Mucosa of rectum (tissue), 2 donors: Measurements from ENCODE around the gene RAB10.
"Not testable (repeated sequence)": the region's sequence is repeated elsewhere in the genome, so short reads cannot be mapped to it uniquely, and the experiment has no call there.

Source experiments
- H3K27ac ChIP-seq, 2 donors: one replicate each; pipeline ENCODE4 v1.7.0; 2013; ENCODE audit warnings: inconsistent platforms in 2 of 2, low read depth in 2 of 2, low read length in 2 of 2
- H3K27me3 ChIP-seq, 2 donors: one replicate each; pipeline ENCODE4 v1.7.0; 2013; ENCODE audit warnings: low read length in 2 of 2; ENCODE audit not compliant: control insufficient read depth in 2 of 2, insufficient read depth in 2 of 2
- H3K36me3 ChIP-seq, 2 donors: one replicate each; pipeline ENCODE4 v1.7.0; 2013; ENCODE audit warnings: low read length in 2 of 2; ENCODE audit not compliant: control insufficient read depth in 2 of 2, insufficient read depth in 2 of 2
- H3K4me1 ChIP-seq, 2 donors: one replicate each; pipeline ENCODE4 v1.7.0; 2013; ENCODE audit warnings: low read length in 2 of 2, mild to moderate bottlenecking in 1 of 2; ENCODE audit not compliant: control insufficient read depth in 2 of 2, insufficient read depth in 2 of 2
- H3K4me3 ChIP-seq, 2 donors: one replicate each; pipeline ENCODE4 v1.7.0; 2013; ENCODE audit warnings: low read length in 2 of 2
- H3K9ac ChIP-seq, 2 donors: one replicate each; pipeline ENCODE4 v1.7.0; 2013; ENCODE audit warnings: low read length in 2 of 2, low read depth in 1 of 2, mild to moderate bottlenecking in 1 of 2
- H3K9me3 ChIP-seq, 2 donors: one replicate each; pipeline ENCODE4 v1.7.0; 2013; ENCODE audit warnings: low read length in 2 of 2; ENCODE audit not compliant: control insufficient read depth in 2 of 2
- donor health status: healthy.
- donor health status: Normal muscosa, but diverticular disease.

RAB10 gene

DNA sequence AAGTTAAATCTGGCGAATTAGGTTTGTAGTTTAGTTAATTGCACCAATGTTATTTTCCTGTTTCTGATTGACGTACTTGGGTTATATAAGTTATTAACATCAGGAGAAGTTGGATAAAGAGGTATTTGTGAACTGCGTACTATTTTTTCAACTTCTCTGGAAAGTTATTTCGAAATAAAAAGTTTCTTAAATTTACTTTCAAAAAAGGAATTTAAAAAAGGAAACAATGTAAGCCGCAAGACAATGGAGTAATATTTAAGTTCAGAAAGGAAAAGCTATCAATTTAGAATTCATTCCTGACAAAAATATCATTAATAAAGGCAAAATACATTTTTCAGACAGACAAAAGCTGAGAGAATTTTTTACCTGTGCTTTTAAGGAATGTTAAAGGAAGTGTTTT is 47.7 kb downstream of the RAB10 start:
- no peak overlapping the region for H3K4me3 ChIP-seq
- peaks cover 0 to under 1% of the 10 kb centered on the region in 2 donors for H3K4me1 ChIP-seq
- no peaks in the 10 kb centered on the region for H3K27me3 ChIP-seq
- H3K9ac ChIP-seq = no peak overlapping the region
- no peak overlapping the region for H3K27ac ChIP-seq
- no peaks in the 10 kb centered on the region for H3K9me3 ChIP-seq
- H3K36me3 ChIP-seq = peaks cover 1 to 5% of the 10 kb centered on the region in 2 donors

DNA sequence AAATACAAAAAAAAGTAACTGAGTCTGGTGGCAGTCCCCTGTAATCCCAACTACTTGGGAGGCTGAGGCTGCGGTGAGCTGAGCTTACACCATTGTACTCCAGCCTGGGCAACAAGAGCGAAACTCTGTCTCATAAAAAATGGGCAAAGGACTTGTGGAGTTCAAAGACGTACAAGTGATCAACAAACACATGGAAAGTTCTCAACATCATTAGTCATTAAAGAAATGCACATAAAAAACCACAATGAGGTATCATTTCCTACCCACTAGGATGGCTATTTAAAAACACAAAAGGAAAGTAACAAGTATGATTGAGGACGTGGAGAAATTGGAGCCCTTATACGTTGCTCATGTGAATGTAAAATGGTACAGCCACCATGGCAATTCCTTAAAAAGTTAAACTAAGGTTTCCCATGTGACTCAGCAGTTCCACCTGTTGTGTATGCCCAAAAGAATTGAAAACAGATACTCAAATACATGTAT is 52.3 kb downstream of the RAB10 start:
- Histone ChIP-seq H3K27me3 (no peaks in the 10 kb centered on the region), H3K4me1 (peaks cover 0 to 5% of the 10 kb centered on the region in 2 donors), H3K9ac (no peak overlapping the region), H3K9me3 (no peaks in the 10 kb centered on the region), H3K27ac (no peak overlapping the region), H3K4me3 (no peak overlapping the region), H3K36me3 (peaks cover 3 to 7% of the 10 kb centered on the region in 2 donors)

DNA sequence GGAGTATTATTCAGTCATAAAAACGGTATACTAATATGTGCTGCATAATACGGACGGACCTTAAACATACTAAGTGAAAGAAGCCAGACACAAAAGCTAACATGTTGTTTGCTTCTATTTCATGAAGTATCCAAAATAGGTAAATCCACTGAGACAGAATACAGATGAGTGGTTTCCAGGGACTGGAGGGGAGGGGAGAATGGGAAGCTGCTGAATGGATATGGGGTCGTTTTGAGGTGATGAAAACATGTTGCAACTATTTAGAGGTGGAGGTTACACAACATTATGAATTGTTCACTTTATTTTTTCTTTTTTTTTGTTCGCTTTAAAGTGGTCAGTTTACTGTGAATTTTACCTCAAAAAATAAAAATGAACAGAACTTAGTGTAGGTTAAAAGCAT is 52.9 kb downstream of the RAB10 start:
- peaks cover 0 to 5% of the 10 kb centered on the region in 2 donors for H3K4me1 ChIP-seq
- H3K27me3 ChIP-seq = no peaks in the 10 kb centered on the region
- no peak overlapping the region for H3K9ac ChIP-seq
- H3K4me3 ChIP-seq = no peak overlapping the region
- peaks cover 0 to 7% of the 10 kb centered on the region in 2 donors for H3K36me3 ChIP-seq
- H3K9me3 ChIP-seq = no peaks in the 10 kb centered on the region
- no peak overlapping the region for H3K27ac ChIP-seq

DNA sequence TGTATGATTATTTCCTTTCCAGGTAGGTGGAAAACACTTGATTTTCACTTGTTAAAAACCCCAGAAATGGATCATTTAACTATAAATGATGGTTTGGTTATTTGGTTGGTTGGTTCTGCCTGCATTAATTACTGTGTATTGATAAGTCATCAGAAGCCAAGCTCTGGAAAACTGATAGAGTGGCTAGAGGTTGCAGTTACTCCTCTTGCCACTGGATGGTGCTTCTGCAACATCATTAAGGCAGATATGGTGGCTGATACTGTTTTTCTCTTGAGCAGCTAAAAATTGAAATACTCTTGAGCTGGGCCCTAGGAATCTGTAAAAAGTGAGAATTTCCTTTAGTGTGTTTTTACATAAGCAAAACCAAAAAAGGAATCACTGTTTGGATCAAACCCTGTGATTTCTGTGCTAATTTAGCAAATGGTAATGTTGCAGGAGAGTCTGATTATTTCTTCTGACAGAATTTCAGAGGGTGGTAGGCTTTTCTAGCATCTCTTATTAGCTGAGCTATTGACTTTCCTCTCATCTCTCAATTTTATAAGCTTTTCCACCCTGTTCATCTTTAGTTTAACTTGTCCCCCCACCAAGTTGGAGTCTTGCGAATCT is 54.3 kb downstream of the RAB10 start:
- Histone ChIP-seq H3K4me1 (peaks cover 0 to 5% of the 10 kb centered on the region in 2 donors), H3K9ac (no peak overlapping the region), H3K9me3 (no peaks in the 10 kb centered on the region), H3K36me3 (peaks cover 0 to 7% of the 10 kb centered on the region in 2 donors), H3K27me3 (no peaks in the 10 kb centered on the region), H3K4me3 (no peak overlapping the region), H3K27ac (no peak overlapping the region)

DNA sequence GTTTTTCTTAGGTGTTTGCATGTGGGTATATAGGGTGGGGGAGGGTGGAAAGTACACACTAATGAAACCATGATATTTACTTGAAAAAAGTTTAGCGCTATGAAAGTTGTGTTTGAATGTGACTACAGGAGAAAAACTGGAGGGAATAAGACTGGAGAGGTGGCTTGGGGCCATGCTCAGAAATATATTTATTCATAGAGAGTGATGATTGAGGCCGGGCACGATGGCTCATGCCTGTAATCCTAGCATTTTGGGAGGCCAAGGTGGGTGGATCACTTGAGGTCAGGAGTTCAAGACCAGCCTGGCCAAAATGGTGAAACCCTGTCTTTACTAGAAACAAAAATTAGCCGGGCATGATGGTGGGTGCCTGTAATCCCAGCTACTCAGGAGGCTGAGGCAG is 55.0 kb downstream of the RAB10 start:
- H3K9me3 ChIP-seq, H3K9ac ChIP-seq, H3K4me1 ChIP-seq, H3K27ac ChIP-seq, H3K36me3 ChIP-seq, H3K4me3 ChIP-seq, H3K27me3 ChIP-seq: not testable (repeated sequence)

DNA sequence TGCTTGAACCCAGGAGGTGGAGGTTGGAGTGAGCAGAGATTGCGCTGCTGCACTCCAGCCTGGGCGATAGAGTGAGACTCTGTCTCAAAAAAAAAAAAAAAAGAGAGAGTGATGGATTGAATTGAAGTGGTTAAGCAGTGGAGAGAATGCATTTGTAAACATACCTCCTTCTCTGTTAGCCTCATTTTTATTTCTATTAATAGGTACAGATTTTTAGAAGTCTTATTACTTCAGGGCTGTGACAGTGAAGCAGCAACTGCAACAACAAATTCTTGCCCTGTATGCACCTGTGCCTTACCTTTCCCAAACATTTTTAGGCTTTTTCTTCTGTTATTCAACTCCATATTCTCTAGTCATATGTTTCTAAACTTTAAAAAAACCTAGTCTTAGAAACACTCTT is 55.5 kb downstream of the RAB10 start:
- Histone ChIP-seq H3K9ac (no peak overlapping the region), H3K4me1 (peaks cover 0 to 5% of the 10 kb centered on the region in 2 donors), H3K27me3 (no peaks in the 10 kb centered on the region), H3K36me3 (peaks cover 3 to 7% of the 10 kb centered on the region in 2 donors), H3K9me3 (no peaks in the 10 kb centered on the region), H3K4me3 (no peak overlapping the region), H3K27ac (no peak overlapping the region)

DNA sequence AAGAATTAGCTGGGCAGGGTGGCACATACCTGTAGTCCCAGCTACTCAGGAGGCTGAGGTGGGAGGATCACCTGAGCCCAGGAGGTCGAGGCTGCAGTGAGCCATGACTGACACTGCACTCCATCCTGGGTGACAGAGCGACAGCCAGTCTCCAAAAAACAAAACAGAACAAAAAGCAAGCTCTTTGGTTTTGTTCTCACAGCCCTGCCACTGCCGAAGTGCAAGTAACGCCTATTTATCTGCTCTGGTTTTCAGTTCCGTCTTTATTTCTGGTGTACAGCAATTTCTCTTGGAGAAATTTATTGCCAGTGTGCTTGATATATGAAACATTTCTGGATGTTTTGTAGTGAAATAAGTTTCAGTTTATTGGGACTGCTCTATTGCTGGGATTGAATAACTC is 61.9 kb downstream of the RAB10 start:
- H3K9ac ChIP-seq = no peak overlapping the region
- peaks cover 0 to 2% of the 10 kb centered on the region in 2 donors for H3K4me1 ChIP-seq
- no peak overlapping the region for H3K4me3 ChIP-seq
- peaks cover 5 to 13% of the 10 kb centered on the region in 2 donors for H3K36me3 ChIP-seq
- no peaks in the 10 kb centered on the region for H3K27me3 ChIP-seq
- no peaks in the 10 kb centered on the region for H3K9me3 ChIP-seq
- H3K27ac ChIP-seq = no peak overlapping the region

DNA sequence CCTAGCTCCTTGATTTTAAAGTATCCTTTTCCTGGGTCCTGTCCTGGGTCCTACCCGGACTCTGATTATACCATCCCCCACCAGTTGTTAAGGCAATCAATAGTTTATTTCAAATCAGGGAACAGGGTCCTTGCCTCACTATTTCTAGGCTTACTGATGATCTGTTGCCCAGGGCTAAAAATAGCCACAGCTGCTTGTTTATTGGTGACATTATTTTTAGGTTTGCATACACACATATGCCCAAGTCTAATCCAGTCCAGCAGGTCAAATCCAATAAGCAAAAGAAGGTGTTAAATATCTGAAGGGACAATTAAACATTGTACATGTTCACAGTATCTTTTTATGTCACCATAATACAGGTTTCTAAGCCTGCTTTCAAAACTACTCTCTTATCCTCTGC is 66.0 kb downstream of the RAB10 start:
- no peak overlapping the region for H3K27ac ChIP-seq
- no peaks in the 10 kb centered on the region for H3K4me1 ChIP-seq
- H3K4me3 ChIP-seq = no peak overlapping the region
- H3K9ac ChIP-seq = no peak overlapping the region
- H3K36me3 ChIP-seq = peaks cover 19 to 21% of the 10 kb centered on the region in 2 donors
- H3K9me3 ChIP-seq = no peaks in the 10 kb centered on the region
- H3K27me3 ChIP-seq = no peaks in the 10 kb centered on the region

DNA sequence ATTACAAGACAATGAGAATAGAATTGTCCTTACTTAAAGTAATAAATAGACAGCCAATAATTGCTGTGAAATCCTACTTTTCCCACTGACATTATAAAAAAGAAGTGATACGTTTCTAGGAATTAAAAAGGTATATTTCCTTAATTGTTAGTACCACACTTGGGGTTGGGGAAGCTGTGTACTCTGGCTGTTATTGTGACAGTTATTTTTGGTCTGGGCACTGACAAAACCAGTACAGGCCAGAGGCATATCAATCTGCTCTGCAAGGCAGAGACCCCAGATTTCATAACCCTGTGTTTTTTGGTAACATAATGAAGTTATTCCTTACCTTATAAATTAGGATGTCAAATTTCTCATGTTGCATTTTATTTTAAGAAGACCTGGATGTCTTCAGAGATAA is 66.5 kb downstream of the RAB10 start:
- no peak overlapping the region for H3K27ac ChIP-seq
- no peaks in the 10 kb centered on the region for H3K9me3 ChIP-seq
- H3K4me3 ChIP-seq = no peak overlapping the region
- no peaks in the 10 kb centered on the region for H3K27me3 ChIP-seq
- H3K4me1 ChIP-seq = no peaks in the 10 kb centered on the region
- peaks cover 19 to 20% of the 10 kb centered on the region in 2 donors for H3K36me3 ChIP-seq
- no peak overlapping the region for H3K9ac ChIP-seq

DNA sequence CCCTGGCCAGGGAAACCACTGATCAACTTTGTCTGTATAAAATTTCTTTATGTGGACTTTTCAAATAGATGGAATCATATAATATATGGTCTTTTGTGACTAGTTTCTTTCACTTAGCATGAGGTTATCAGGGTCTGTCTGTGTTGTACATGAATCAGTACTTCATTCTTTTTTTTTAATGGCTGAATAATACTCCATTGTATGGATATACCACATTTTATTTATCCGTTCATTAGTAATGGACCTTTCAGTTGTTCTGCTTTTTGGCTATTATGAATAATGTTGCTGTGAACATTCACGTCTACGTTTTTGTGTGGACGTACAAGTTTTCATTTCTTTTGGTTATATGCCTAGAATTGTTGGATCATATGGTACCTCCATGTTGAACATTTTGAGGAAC is 69.9 kb downstream of the RAB10 start:
- Histone ChIP-seq H3K27me3 (no peaks in the 10 kb centered on the region), H3K27ac (no peak overlapping the region), H3K9ac (no peak overlapping the region), H3K36me3 (peaks cover 17 to 19% of the 10 kb centered on the region in 2 donors), H3K4me1 (no peaks in the 10 kb centered on the region), H3K9me3 (no peaks in the 10 kb centered on the region), H3K4me3 (no peak overlapping the region)
